Esophagus squamous epithelium (tissue), 4 donors: ENCODE measurements around the gene ASB7.

ENCODE experiments used
- POLR2A ChIP-seq, 4 donors: fragments of 450-650 bp; IDR thresholded peaks; one replicate each; pipeline ENCODE4 v1.6.1; 2017; ENCODE audit warnings: antibody characterized with exemption in 4 of 4, mild to moderate bottlenecking in 4 of 4, moderate library complexity in 3 of 4
- TF ChIP-seq, protein P1 (sequence below), 6 experiments: fragments of 450-650 bp in 4 of 6; fragments of 200-600 bp in 2 of 6; sonication (generic) in 2 of 6; IDR thresholded peaks; one replicate each; pipeline ENCODE4 v1.5.1; 2016 to 2019; ENCODE audit warnings: antibody characterized with exemption in 6 of 6, mild to moderate bottlenecking in 4 of 6, moderate library complexity in 4 of 6

DNA sequence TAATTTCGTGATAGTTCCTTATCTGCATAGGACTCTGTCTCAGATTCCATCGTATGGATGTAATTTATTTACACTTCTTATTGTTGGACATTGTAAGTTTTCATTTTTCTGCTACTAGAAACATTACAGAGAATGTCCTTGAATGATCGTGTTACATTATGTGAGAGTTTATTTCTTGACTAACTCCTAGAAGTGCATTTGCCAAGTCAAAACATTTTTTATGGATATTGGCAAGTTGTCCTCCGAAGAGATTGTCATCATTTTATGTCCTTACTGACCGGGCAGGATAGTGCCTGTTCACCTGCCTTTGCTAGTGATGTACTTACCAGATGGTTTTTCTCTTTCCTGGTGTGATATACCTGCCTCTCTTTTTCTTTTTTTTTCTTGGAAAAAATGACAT is 13.4 kb downstream of the ASB7 start:
- TF ChIP-seq POLR2A (IDR thresholded peaks at IDR 0.05) = no peak
- TF ChIP-seq, protein P1, sequence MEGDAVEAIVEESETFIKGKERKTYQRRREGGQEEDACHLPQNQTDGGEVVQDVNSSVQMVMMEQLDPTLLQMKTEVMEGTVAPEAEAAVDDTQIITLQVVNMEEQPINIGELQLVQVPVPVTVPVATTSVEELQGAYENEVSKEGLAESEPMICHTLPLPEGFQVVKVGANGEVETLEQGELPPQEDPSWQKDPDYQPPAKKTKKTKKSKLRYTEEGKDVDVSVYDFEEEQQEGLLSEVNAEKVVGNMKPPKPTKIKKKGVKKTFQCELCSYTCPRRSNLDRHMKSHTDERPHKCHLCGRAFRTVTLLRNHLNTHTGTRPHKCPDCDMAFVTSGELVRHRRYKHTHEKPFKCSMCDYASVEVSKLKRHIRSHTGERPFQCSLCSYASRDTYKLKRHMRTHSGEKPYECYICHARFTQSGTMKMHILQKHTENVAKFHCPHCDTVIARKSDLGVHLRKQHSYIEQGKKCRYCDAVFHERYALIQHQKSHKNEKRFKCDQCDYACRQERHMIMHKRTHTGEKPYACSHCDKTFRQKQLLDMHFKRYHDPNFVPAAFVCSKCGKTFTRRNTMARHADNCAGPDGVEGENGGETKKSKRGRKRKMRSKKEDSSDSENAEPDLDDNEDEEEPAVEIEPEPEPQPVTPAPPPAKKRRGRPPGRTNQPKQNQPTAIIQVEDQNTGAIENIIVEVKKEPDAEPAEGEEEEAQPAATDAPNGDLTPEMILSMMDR (IDR thresholded peaks at IDR 0.05) = no peak
